ENCODE results near the gene PVALB.

Gene PVALB

DNA sequence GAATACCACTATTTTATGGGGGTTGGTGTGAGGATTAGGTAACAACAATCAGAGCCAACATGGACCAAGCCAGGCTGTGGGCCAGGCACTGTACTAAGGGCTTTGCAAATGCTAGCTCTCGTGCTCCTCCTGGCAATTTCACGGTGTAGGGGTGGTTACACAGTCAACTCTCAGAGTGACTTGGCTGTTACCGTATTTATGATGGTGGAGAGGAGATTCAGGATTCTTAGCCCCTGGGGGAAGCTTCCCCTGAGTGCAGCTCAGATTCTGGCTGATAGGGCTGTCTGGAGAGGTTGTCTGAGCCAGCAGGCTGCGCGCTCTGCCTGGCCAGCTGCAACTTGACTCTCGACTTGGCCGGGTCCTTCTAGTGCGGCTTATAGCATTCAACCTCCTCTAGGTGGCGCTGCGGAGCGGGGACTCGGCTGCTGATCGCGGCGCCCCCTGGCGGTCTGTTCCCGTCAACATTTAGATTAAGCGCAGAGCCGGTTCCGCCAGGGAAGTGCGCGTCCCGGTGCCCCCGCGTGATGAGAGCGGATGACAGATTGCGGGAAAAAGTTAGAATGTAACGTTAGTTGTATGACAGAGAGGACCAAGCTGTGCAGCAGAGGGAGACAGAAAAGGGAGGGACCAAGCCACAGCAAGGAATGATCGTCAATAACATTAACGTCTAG lies 39.4 kb upstream of the PVALB start:
- Histone ChIP-seq H3K27ac (no peak overlapping the region), H3K4me3 (no peak overlapping the region)
- TF ChIP-seq CTCF (IDR thresholded peaks at IDR 0.05), result peak; percentile 99
- peak; percentile 86 for DNase-seq (ENCODE audit: low spot score)

DNA sequence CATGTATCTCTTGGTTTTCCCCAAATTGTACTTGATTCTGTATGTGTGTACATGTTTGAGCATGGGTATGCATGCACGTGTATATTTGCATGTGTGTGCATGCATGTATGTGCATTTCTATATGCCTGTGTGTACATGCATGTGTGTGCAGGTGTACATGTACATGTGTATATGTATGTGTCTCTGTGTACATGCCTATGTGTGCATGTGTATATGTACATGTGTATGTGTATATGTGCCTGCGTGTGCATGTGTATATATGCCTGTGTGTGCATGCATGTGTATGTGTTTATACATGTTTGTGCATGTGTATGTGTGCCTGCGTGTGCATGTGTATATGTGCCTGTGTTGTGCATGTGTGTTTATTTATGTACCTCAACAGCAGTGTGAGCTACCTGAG lies 38.6 kb upstream of the PVALB start:
- Histone ChIP-seq H3K27ac (no peak overlapping the region), H3K4me3 (no peak overlapping the region)
- no peak for TF ChIP-seq CTCF (IDR thresholded peaks at IDR 0.05)
- DNase-seq (ENCODE audit: low spot score), result no peak

- TF ChIP-seq CTCF (IDR thresholded peaks at IDR 0.05), result no peak
- DNase-seq (ENCODE audit: low spot score), result no peak
- Histone ChIP-seq H3K4me3 (no peak overlapping the region), H3K27ac (no peak overlapping the region)
Observed at GRCh38 chr22:36853407-36854099, 36.7 kb upstream of the PVALB start.

- no peak for TF ChIP-seq CTCF (IDR thresholded peaks at IDR 0.05)
- no peak for DNase-seq (ENCODE audit: low spot score)
- Histone ChIP-seq H3K4me3 (no peak overlapping the region), H3K27ac (no peak overlapping the region)
Observed at GRCh38 chr22:36852056-36852973, 35.5 kb upstream of the PVALB start.

- H3K27ac ChIP-seq, result no peak overlapping the region
- no peak for DNase-seq (ENCODE audit: low spot score)
- TF ChIP-seq CTCF (IDR thresholded peaks at IDR 0.05), result no peak
- no peak overlapping the region for H3K4me3 ChIP-seq
Observed at GRCh38 chr22:36850682-36851081, 33.8 kb upstream of the PVALB start.

GRCh38 chr22:36850056-36850455 lies 33.2 kb upstream of the PVALB start:
- H3K4me3 ChIP-seq, result no peak overlapping the region
- no peak for TF ChIP-seq CTCF (IDR thresholded peaks at IDR 0.05)
- DNase-seq (ENCODE audit: low spot score), result no peak
- H3K27ac ChIP-seq, result no peak overlapping the region
